ENCODE results near the gene IFITM1. TPM values are rescaled to one million over a fixed set of nuclear protein-coding genes. Genes with fewer than 3 reads are reported as not detected.
A peak's percentile ranks its signal among the peaks of the same experiment; 100 is the strongest.

IFITM1 gene
- total RNA-seq (2014; rRNA removed; shearing (Covaris generic)) = 13.6 and 14.3 TPM in 2 replicates

DNA sequence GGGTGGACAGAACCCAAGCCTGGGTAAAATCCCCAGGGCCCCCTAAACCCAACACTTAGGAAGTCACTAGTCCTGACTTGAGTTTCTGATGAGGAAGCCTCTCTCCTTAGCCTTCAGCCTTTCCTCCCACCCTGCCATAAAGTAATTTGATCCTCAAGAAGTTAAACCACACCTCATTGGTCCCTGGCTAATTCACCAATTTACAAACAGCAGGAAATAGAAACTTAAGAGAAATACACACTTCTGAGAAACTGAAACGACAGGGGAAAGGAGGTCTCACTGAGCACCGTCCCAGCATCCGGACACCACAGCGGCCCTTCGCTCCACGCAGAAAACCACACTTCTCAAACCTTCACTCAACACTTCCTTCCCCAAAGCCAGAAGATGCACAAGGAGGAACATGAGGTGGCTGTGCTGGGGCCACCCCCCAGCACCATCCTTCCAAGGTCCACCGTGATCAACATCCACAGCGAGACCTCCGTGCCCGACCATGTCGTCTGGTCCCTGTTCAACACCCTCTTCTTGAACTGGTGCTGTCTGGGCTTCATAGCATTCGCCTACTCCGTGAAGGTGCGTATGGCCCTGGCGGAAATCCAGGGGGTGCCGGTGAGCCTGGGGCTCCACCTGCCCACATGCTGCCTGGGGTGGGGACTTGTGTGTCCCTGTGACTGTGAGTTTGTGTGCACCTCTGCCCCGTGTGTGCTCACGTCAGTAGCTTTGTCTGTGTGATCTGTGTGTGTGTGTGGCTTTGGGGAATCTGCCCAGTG, at the start of gene IFITM1:
TSS of gene IFITM1 (plus strand) at position 254 of the 767 bp plus-strand sequence. CDS start at position 385, 131 bp downstream.
- DNase-seq (ENCODE audit: low read depth) = peak; percentile 58

DNA sequence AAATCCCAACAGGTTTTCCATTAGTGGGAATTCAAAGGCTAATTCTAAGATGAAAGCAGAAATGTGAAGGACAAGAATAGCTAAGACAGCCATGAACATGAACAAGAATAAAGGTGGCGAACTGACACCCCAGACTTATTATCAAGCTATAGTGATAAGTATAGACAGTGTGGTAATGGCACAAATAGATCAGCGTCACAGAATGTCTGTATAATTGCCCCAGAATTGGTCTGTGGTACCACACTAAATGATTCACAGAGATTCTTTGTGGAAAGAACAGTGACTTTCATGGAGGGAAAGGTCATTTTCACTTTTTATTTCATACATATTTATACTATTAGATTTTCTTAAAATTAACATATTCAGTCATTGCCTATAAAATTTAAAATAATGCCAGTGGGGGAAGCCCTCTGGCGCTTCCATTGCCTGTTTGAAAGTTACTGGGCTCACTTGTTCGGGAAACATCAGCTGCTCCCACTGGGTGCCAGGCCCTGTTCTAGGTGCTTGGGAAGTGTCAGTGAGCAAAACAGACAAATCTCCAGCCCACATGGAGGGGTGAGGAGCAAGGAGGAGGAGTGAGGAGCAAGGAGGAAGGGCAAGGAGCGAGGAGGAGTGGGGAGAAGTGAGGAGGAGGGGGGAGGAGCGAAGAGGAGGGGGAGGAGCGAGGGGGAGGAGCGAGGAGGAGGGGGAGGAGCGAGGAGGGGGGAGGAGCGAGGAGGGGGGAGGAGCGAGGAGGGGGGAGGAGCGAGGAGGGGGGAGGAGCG, 47.0 kb upstream of the IFITM1 start:
- DNase-seq (ENCODE audit: low read depth) = peak; percentile 36

DNA sequence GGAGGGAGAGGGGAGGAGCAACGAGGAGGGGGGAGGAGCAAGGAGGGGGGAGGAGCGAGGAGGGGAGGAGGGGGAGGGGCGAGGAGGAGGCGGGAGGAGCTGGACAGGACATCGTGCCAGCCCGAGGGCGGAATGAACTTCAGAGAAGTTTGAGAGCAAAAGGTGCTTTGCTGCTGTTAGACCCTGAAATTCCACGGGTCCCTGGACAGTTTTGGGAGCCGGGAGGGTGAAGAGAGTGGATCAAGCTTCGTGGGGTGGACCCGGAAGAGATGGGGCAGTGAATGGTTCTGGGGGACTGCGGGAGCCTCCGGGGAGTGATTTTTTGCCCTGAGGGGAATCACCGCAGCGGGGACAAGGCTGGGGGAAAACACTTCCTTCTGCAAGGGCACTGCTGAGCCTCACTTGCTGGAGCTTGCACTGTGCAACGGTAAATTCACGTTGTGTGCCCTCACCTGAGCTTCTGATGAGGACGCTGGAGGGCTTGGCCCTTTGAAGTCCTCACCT, 46.3 kb upstream of the IFITM1 start:
- peak; percentile 51 for DNase-seq (ENCODE audit: low read depth)

DNA sequence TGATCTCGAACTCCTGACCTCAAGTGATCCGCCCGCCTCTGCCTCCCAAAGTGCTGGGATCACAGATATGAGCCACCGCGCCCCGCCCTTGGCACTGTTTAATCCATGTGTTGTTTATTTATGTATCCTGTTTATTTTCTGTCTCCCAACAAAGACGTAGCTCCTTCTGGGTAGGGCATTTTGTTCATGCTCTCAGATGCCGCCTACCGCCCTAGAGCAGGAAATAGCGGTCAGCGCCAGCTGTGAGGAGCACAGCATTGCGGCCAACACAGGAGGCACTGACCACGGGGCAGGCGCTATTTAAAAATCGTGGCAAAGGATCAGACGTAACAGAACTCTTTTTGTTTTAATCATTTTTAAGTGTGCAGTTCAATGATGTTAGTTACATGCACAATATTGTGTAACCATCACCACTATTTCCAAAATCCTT, 45.1 kb upstream of the IFITM1 start:
- DNase-seq (ENCODE audit: low read depth) = peak; percentile 78

GRCh38 chr11:269146-269890, 44.5 kb upstream of the IFITM1 start:
- DNase-seq (ENCODE audit: low read depth) = no peak

DNA sequence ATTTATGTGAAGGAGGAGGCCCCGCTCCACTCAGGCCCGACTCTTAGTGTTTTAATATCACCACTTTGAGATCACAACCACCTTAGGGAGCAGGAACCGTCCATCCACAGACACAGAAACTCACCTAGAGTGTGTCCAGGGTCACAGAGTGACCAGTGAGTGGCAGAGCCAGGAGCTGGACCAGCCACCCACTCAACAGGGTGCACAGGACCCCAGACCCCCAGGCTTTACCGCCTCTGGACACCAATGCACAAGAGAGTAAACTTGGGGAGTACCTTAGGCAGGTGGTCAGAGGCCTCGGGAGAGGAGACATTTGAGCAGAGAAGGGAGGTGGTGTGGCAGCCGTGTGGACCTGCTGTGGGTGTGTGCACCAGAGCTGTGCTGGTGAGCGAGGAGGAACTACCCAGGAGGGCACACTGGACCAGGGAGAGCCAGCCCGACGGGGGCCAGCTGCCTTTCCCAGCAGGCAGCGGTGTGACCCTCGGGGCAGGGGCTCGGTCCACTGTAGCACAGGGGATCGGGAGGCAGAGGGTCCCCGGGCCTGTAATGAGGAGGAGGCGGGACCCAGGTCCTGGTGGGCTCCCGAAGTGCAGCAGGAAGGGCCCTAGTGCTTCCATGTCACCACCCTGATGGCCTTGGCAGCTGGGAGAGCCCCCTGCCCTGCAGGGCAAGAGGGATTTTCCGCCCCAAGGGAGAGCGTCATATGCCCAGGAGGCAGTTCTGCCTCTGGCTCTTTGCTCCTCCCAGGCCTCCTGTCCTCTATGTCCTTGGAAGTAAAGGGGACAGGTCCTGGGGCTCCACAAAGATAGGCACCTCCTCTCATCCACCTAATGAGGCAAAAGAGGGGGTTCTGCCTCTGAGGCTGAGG, 43.2 kb upstream of the IFITM1 start:
- DNase-seq (ENCODE audit: low read depth) = no peak

GRCh38 chr11:271319-271715, 42.5 kb upstream of the IFITM1 start:
- no peak for DNase-seq (ENCODE audit: low read depth)

- DNase-seq (ENCODE audit: low read depth) = no peak
These were observed 41.5 kb upstream of the IFITM1 start for GRCh38 chr11:272195-272930.

GRCh38 chr11:272931-273198, 41.0 kb upstream of the IFITM1 start:
- DNase-seq (ENCODE audit: low read depth) = no peak

DNA sequence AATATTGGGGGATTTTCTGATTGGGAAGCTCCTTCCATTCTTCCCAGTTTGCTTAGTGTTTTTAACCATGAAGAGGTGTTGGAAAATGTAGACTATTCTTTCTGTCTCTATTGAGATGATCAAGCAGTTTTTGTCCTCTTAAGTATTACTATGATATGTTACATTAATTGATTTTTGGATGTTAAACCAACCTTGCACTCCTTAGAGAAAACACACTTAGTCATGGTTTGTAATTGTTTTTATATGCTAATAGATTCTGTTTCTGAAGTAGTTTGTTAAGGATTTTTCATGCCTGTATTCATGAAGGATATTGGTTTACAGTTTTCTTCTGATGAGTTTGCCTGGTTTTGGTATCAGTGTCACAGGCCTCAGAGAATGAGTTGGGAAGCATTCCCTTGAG, 37.6 kb upstream of the IFITM1 start:
- no peak for DNase-seq (ENCODE audit: low read depth)

- no peak for DNase-seq (ENCODE audit: low read depth)
These were observed 35.6 kb upstream of the IFITM1 start, which contains the start of gene NLRP6 for GRCh38 chr11:278001-278951. Gene NLRP6, plus strand, starts transcription at chr11:278407. Its CDS starts 163 bp downstream, at chr11:278570.

DNA sequence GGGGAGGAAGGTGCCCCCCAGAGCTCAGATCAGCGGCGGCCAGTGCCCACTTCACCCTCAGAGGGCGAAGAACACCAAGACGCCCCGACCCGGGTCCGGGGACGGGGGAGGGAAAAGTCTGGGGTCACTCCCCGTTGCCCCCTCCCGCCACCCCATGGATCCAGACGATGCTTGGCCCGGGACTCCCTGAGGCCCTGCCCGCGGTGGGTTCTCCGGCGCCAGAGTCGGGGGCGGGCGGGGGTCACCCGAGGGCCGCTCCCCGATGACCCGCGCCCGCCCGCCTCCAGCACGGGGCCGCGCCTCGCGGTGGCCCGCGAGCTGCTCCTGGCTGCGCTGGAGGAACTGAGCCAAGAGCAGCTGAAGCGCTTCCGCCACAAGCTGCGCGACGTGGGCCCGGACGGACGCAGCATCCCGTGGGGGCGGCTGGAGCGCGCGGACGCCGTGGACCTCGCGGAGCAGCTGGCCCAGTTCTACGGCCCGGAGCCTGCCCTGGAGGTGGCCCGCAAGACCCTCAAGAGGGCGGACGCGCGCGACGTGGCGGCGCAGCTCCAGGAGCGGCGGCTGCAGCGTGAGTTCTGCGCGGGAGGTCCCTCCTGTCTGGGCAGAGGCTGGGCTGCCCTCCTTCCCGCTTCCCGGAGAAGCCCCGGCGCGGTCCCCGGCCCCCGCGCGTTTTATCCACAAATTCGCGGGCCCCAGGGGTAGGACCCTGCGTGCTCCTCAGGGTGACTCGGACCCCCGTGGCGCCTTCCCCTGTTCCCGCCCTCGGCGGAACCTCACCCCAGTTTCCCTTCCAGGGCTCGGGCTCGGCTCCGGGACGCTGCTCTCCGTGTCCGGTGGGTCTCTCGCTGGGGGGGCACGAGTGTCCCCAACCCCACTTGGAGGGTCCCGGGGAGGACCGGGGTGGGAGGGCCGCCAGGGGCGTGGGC, 34.5 kb upstream of the IFITM1 start:
- DNase-seq (ENCODE audit: low read depth) = no peak

GRCh38 chr11:279966-280705, 33.7 kb upstream of the IFITM1 start:
- DNase-seq (ENCODE audit: low read depth) = no peak

DNA sequence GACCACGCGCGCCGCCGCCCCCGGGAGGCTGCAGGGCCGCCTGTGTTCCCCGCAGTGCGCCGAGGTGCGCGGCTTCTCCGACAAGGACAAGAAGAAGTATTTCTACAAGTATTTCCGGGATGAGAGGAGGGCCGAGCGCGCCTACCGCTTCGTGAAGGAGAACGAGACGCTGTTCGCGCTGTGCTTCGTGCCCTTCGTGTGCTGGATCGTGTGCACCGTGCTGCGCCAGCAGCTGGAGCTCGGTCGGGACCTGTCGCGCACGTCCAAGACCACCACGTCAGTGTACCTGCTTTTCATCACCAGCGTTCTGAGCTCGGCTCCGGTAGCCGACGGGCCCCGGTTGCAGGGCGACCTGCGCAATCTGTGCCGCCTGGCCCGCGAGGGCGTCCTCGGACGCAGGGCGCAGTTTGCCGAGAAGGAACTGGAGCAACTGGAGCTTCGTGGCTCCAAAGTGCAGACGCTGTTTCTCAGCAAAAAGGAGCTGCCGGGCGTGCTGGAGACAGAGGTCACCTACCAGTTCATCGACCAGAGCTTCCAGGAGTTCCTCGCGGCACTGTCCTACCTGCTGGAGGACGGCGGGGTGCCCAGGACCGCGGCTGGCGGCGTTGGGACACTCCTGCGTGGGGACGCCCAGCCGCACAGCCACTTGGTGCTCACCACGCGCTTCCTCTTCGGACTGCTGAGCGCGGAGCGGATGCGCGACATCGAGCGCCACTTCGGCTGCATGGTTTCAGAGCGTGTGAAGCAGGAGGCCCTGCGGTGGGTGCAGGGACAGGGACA, 32.9 kb upstream of the IFITM1 start:
- DNase-seq (ENCODE audit: low read depth) = no peak

DNA sequence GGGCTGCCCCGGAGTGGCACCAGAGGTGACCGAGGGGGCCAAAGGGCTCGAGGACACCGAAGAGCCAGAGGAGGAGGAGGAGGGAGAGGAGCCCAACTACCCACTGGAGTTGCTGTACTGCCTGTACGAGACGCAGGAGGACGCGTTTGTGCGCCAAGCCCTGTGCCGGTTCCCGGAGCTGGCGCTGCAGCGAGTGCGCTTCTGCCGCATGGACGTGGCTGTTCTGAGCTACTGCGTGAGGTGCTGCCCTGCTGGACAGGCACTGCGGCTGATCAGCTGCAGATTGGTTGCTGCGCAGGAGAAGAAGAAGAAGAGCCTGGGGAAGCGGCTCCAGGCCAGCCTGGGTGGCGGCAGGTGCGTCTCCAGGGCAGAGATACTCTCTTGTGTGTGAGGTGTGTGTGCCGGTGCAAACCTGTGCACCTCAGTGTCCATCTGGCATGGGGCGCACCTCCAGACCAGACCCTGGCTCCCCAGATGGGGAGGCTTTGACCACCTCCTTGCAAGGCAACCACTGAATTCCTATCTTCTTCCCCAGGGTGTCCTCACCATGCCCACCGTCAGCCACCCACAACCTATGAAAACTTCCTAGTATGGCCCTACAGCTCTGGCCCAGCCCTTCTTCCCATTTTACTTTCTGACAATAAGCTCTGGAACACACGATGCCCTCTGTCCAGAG, 32.2 kb upstream of the IFITM1 start:
- no peak for DNase-seq (ENCODE audit: low read depth)

DNA sequence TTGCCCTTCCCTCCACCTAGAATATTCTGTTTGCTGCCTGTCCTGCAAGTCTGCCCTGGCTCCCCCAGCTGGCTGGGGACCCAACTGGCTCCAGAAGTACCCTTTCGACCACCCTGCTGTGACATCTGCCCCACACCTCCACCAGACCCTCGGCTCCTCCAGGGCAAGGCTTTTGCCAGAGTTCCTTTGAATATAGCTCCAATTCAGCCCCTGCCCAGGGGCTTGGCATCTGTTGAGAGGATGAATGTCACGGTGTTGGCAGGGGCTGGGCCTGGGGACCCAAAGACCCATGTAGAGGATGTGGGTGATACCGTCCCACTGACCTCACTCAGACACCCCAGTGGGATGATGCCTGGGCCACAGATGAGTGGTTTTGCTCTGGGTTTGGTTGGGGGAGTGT, 31.7 kb upstream of the IFITM1 start:
- no peak for DNase-seq (ENCODE audit: low read depth)
